ENCODE measurements around the gene DIAPH2. TPM values are rescaled to one million over a fixed set of nuclear protein-coding genes. Genes with fewer than 3 reads are reported as not detected.

DIAPH2 gene
- total and polyA plus RNA-seq, 8 donors: 1.9 to 10.0 (median 5.9) TPM

- Histone ChIP-seq H3K27ac (no peak overlapping the region), H3K4me1 (no peaks in the 10 kb centered on the region), H3K4me3 (no peak overlapping the region), H3K27me3 (peaks cover 0 to 5% (median 2%) of the 10 kb centered on the region in 4 donors), H3K36me3 (no peaks in the 10 kb centered on the region), H3K9me3 (no peaks in the 10 kb centered on the region)
- no peak for ATAC-seq
- TF ChIP-seq CTCF (IDR thresholded peaks at IDR 0.05): no peak
- no peak for FAIRE-seq
- DNase-seq: no peak
- intact Hi-C loops (cut with DNase I): no loop called here
- WGBS, 2 donors: 62 to 100% methylated on average over 1 of the region's 1 CpG
Measured at GRCh38 chrX:97494756-97495372, 810.2 kb downstream of the DIAPH2 start.

GRCh38 chrX:97498093-97498492, 813.5 kb downstream of the DIAPH2 start:
- Histone ChIP-seq H3K9me3 (no peaks in the 10 kb centered on the region), H3K27ac (no peak overlapping the region), H3K36me3 (no peaks in the 10 kb centered on the region), H3K4me3 (no peak overlapping the region), H3K27me3 (peaks cover 0 to 4% (median 0%) of the 10 kb centered on the region in 4 donors), H3K4me1 (no peaks in the 10 kb centered on the region)
- WGBS, 2 donors: 38 to 68% methylated on average over 2 of the region's 2 CpGs
- DNase-seq (no peak), ATAC-seq (no peak), FAIRE-seq (no peak)
- intact Hi-C loops (cut with DNase I): no loop called here
- TF ChIP-seq CTCF (IDR thresholded peaks at IDR 0.05): no peak

GRCh38 chrX:97504431-97504830, 819.8 kb downstream of the DIAPH2 start:
- no peak overlapping the region for H3K27ac ChIP-seq
- no peak for TF ChIP-seq CTCF (IDR thresholded peaks at IDR 0.05)
- FAIRE-seq (no peak), DNase-seq (no peak), ATAC-seq (no peak)
- no peaks in the 10 kb centered on the region for H3K4me1 ChIP-seq
- no peaks in the 10 kb centered on the region for H3K9me3 ChIP-seq
- H3K27me3 ChIP-seq: no peaks in the 10 kb centered on the region
- no peak overlapping the region for H3K4me3 ChIP-seq
- H3K36me3 ChIP-seq: no peaks in the 10 kb centered on the region
- intact Hi-C loops (cut with DNase I): no loop called here

GRCh38 chrX:97517763-97518162, 833.1 kb downstream of the DIAPH2 start:
- no peak for TF ChIP-seq CTCF (IDR thresholded peaks at IDR 0.05)
- FAIRE-seq (no peak), ATAC-seq (no peak), DNase-seq (no peak)
- Histone ChIP-seq H3K9me3 (no peaks in the 10 kb centered on the region), H3K27ac (no peak overlapping the region), H3K36me3 (no peaks in the 10 kb centered on the region), H3K4me3 (no peak overlapping the region), H3K27me3 (no peaks in the 10 kb centered on the region), H3K4me1 (no peaks in the 10 kb centered on the region)
- WGBS, 2 donors: 83 to 87% methylated on average over 2 of the region's 2 CpGs
- intact Hi-C loops (cut with DNase I): no loop called here

- Histone ChIP-seq H3K9me3 (no peaks in the 10 kb centered on the region), H3K4me1 (no peaks in the 10 kb centered on the region), H3K4me3 (no peak overlapping the region), H3K27me3 (no peaks in the 10 kb centered on the region), H3K36me3 (no peaks in the 10 kb centered on the region), H3K27ac (no peak overlapping the region)
- DNase-seq (no peak), ATAC-seq (no peak), FAIRE-seq (no peak)
- no peak for TF ChIP-seq CTCF (IDR thresholded peaks at IDR 0.05)
- intact Hi-C loops (cut with DNase I): no loop called here
- WGBS, 2 donors: 83 to 94% methylated on average over 2 of the region's 2 CpGs
Measured at GRCh38 chrX:97522307-97522706, 837.7 kb downstream of the DIAPH2 start.

Measured in pancreas (tissue), 10 donors.